ENCODE measurements around the gene HTR6.

DNA sequence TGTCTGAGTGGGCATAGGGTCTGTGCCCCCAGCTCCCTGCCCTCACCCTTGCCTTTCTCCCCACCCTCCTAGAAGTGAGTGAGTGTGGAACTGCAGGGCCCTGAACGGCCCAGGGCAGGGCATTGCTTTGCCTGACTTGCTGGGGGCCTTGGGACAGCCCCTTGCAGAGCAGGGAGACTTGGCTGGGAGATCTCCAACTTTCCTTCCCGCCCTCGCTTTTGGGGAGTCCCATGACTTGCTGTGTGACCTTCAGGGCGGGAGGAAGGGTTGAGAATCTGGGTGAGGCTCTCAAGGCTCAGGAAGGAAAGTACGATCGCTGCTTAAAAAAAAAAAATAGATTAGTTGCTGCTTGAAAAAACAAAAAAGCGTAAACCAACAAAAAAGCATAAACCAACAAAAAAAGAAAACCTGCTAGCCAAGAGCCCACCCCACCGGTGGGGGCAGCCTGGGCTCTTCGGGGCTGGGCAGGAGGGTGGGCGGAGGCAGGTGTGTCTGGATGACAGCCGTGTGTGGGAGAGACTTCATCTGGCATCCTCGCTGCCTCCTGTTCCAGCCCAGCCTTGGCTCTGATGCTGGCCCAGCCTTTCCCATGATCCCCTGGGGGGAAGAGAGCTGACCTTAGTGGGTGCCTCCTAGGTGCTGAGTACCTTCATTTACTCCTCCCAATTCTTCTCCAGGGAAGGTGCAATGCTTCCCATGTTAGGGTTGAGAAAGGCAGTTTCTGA, 14.1 kb upstream of the HTR6 start:
- no peak for TF ChIP-seq CTCF (conservative IDR thresholded peaks at IDR 0.05; ENCODE audit: low read length)
- TF ChIP-seq EZH2phosphoT487 (IDR thresholded peaks at IDR 0.05; ENCODE audit: borderline replicate concordance, low read depth, low read length), result no peak

All from OCI-LY7 (cell line).